Cardiac muscle cell (in vitro differentiated cells and primary cell): ENCODE data around the gene ALKBH4. TPM values are rescaled to one million over a fixed set of nuclear protein-coding genes. Genes with fewer than 3 reads are reported as not detected.

Experiments
- DNase-seq, 2 donors: peaks; one replicate each; pipeline versions ENCODE4 v3.0.0 to v3.0.0-alpha.2; 2010 to 2017; ENCODE audit warnings: low read depth in 1 of 2, low spot score in 1 of 2
- H3K27ac ChIP-seq: fragments of 200-600 bp; sonication (generic); 2 replicates; pipeline ENCODE4 v1.5.1; 2016
- H3K27me3 ChIP-seq: fragments of 200-600 bp; sonication (generic); 2 replicates; pipeline ENCODE4 v1.6.0; 2016; ENCODE audit warnings: control low read depth
- H3K36me3 ChIP-seq: fragments of 200-600 bp; sonication (generic); 2 replicates; pipeline ENCODE4 v1.5.1; 2016; ENCODE audit warnings: control low read depth
- H3K4me1 ChIP-seq: fragments of 200-600 bp; sonication (generic); 2 replicates; pipeline ENCODE4 v1.8.1; 2017; ENCODE audit warnings: low read depth, mild to moderate bottlenecking, mixed run types
- H3K4me3 ChIP-seq: fragments of 200-600 bp; sonication (generic); 2 replicates; pipeline ENCODE4 v1.5.1; 2016; ENCODE audit warnings: mild to moderate bottlenecking
- H3K9me3 ChIP-seq: fragments of 200-600 bp; sonication (generic); 2 replicates; pipeline ENCODE4 v1.5.1; 2017; ENCODE audit warnings: low read depth, mild to moderate bottlenecking, control low read depth
- polyA plus RNA-seq: library from polyadenylated mRNA; unstranded; fragments of >200 nt; fragmentation: Nextera tagmentation; extraction: Ambion mirVana; gene quantifications from 2 replicates; pipeline ENCODE4 v1.2.1, GENCODE V29; 2016
- total RNA-seq: library from RNA; depleted of rRNA; stranded (reverse); fragments of >200 nt; gene quantifications from 2 replicates; pipeline ENCODE4 v1.2.3, GENCODE V29; 2016
- TF ChIP-seq, protein P1 (sequence below): IDR thresholded peaks from 2 replicates; pipeline ENCODE4 v1.5.1; 2012; ENCODE audit warnings: low read depth, mild to moderate bottlenecking, low read length

Gene ALKBH4
- total and polyA plus RNA-seq, 2 experiments from 2014 or later = 26.7 to 31.8 TPM

DNA sequence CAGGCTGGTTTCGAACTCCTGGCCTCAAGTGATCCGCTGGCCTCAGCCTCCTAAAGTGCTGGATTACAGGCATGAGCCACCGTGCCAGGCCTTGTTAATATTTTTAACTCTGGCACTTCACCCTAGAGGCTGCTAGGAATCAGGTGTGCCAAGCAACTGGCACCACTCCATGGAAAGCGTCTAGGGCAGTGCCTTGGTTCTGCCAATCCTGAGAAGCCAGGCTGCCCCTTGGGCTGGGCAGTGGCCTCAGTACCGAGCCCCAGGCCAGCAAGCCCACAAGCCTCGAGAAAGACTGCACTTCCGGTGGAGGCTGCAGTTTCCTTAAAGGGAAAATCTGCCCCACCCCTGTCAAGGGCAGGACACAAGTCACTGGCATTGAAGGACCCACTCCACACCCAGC is 11.3 kb downstream of the ALKBH4 start:
- Histone ChIP-seq H3K4me1 (no peaks in the 10 kb centered on the region), H3K27me3 (no peaks in the 10 kb centered on the region), H3K27ac (no peak overlapping the region), H3K4me3 (no peak overlapping the region), H3K9me3 (no peaks in the 10 kb centered on the region), H3K36me3 (peaks cover 16% of the 10 kb centered on the region)
- TF ChIP-seq, protein P1, sequence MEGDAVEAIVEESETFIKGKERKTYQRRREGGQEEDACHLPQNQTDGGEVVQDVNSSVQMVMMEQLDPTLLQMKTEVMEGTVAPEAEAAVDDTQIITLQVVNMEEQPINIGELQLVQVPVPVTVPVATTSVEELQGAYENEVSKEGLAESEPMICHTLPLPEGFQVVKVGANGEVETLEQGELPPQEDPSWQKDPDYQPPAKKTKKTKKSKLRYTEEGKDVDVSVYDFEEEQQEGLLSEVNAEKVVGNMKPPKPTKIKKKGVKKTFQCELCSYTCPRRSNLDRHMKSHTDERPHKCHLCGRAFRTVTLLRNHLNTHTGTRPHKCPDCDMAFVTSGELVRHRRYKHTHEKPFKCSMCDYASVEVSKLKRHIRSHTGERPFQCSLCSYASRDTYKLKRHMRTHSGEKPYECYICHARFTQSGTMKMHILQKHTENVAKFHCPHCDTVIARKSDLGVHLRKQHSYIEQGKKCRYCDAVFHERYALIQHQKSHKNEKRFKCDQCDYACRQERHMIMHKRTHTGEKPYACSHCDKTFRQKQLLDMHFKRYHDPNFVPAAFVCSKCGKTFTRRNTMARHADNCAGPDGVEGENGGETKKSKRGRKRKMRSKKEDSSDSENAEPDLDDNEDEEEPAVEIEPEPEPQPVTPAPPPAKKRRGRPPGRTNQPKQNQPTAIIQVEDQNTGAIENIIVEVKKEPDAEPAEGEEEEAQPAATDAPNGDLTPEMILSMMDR = no peak
- DNase-seq = no peak

DNA sequence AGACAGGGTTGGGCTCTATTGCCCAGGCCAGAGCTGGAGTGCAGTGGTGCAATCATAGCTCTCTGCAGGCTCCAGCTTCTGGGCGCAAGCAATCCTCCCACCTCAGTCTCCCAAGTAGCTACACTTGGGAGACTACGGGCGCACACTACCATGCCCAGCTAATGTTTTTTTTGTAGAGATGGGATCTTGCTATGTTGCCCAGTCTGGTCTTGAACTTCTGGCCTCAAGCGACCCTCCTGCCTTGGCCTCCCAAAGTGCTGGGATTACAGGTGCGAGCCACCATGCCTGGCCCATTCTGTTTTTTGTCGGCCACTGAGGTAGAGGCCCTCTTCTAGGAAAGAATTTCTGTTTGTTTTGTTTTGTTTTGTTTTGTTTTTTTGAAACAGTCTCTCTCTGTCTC is 12.2 kb downstream of the ALKBH4 start:
- Histone ChIP-seq H3K36me3 (peaks cover 9% of the 10 kb centered on the region), H3K9me3 (no peaks in the 10 kb centered on the region), H3K4me1 (no peaks in the 10 kb centered on the region), H3K27me3 (no peaks in the 10 kb centered on the region), H3K4me3 (no peak overlapping the region), H3K27ac (no peak overlapping the region)
- no peak for DNase-seq
- TF ChIP-seq, protein P1 = no peak

DNA sequence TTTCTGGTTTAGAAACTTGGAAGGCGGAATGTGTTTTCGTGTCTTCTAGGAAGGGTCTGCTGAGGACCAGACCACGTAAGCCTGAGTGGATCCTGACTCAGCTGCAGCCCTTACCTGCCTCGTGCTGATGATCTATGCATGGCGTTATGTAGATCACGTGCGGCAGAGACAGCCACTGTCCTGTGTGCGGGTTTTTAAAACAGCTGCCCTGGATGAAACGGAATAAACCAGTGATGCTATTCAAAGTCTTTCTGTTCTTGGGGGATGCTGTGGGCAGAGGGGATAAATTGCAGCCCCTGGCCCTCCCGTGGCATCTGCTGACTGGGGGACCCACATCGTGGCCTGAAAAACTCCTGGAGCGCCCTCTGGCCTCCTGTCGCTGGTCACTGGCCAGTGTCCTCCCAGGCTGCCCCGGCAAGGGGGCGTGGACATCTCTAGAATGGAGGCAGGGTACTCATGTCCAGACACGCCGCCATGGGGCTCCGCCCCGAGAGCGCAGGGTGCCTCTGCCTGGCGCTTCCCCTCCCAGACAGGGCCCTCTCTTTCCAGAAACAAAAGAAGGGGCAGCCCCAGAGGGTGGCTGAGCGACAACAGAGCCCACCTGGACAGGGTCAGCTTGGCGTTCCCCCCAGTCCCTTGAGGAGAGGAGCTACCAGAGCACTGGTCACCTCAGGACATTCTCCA is 13.2 kb downstream of the ALKBH4 start:
- peak in 1 of 2 donors; percentile 63 for DNase-seq
- Histone ChIP-seq H3K36me3 (peaks cover 7% of the 10 kb centered on the region), H3K27me3 (no peaks in the 10 kb centered on the region), H3K27ac (no peak overlapping the region), H3K4me1 (no peaks in the 10 kb centered on the region), H3K4me3 (no peak overlapping the region), H3K9me3 (no peaks in the 10 kb centered on the region)
- TF ChIP-seq, protein P1 = no peak

DNA sequence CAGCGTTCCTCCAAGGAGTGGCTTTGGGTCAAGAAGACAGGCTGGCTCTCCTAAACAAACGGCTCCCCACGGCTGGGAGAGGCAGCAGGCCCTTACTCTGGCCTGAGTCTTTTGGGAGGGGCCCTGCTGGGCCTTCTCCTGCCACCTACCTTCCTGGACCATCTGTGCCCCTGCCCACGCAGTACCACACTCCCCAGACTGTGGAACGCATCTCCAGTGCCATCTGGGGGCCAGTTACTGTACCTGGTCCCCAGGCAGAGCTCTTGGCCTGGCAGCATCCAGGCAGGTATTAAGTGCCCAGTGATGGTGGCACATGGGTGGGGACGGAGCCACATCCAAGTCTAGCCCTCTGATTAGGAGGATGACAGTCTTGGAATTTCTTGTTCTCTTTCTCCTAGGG is 14.4 kb downstream of the ALKBH4 start:
- Histone ChIP-seq H3K27me3 (no peaks in the 10 kb centered on the region), H3K36me3 (peaks cover 7% of the 10 kb centered on the region), H3K4me1 (no peaks in the 10 kb centered on the region), H3K27ac (no peak overlapping the region), H3K9me3 (no peaks in the 10 kb centered on the region), H3K4me3 (no peak overlapping the region)
- DNase-seq = no peak
- TF ChIP-seq, protein P1 = peak; percentile 2

DNA sequence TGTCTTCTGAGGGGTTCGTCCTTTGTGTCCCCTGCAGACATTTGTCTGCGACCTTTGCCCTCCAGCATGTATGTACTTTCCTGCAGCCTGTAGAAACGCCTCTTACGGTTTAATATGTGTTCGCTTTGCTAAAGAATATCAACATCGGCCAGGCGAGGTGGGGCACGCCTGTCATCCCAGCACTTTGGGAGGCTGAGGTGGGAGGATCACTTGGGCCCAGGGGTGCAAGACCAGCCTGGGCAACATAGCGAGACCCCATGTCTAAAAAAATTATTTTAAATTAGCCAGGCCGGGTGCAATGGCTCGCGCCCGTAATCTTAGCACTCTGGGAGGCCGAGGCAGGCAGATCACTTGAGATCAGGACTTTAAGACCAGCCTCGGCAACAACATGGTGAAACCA is 15.5 kb downstream of the ALKBH4 start:
- Histone ChIP-seq H3K9me3 (no peaks in the 10 kb centered on the region), H3K4me1 (no peaks in the 10 kb centered on the region), H3K27me3 (no peaks in the 10 kb centered on the region), H3K4me3 (no peak overlapping the region), H3K36me3 (peaks cover 7% of the 10 kb centered on the region), H3K27ac (no peak overlapping the region)
- DNase-seq = no peak
- TF ChIP-seq, protein P1 = no peak
